Right atrium auricular region (tissue), 2 donors: ENCODE results near the gene GTSE1. TPM values are rescaled to one million over a fixed set of nuclear protein-coding genes. Genes with fewer than 3 reads are reported as not detected.

ENCODE experiments used
- DNase-seq: peaks from one replicate; pipeline ENCODE4 v3.0.0-alpha.2; 2019; ENCODE audit warnings: low spot score
- H3K27ac ChIP-seq, 2 donors: fragments of 200-600 bp; sonication (generic); 1 replicate in 1 of 2; 2 replicates in 1 of 2; pipeline ENCODE4 v1.5.1; 2016 to 2019
- H3K27me3 ChIP-seq, 2 donors: fragments of 200-600 bp; sonication (generic); one replicate each; pipeline versions ENCODE4 v1.5.1 to v1.6.0; 2017 to 2019
- H3K36me3 ChIP-seq: fragments of 200-600 bp; sonication (generic); one replicate; pipeline ENCODE4 v1.5.1; 2016
- H3K4me1 ChIP-seq, 2 donors: fragments of 200-600 bp; sonication (generic); one replicate each; pipeline versions ENCODE4 v1.5.1 to v1.6.0; 2017 to 2019
- H3K4me3 ChIP-seq, 2 donors: fragments of 200-600 bp; sonication (generic); 1 replicate in 1 of 2; 2 replicates in 1 of 2; pipeline ENCODE4 v1.5.1; 2017 to 2019; ENCODE audit warnings: mild to moderate bottlenecking in 1 of 2, moderate library complexity in 1 of 2
- H3K9me3 ChIP-seq, 2 donors: fragments of 200-600 bp; sonication (generic); one replicate each; pipeline ENCODE4 v1.5.1; 2019
- CTCF ChIP-seq, 2 donors: fragments of 200-600 bp; sonication (generic); IDR thresholded peaks; one replicate each; pipeline ENCODE4 v1.5.1; 2019; ENCODE audit warnings: antibody characterized with exemption in 2 of 2
- total RNA-seq, 2 donors: library from RNA; depleted of rRNA; stranded (reverse); fragments of >200 nt; gene quantifications; one replicate each; pipeline ENCODE4 v1.1.0, GENCODE V29; 2016

Gene GTSE1
- total RNA-seq, 2 donors from 2014 or later, result 0.16 to 0.63 TPM

- Histone ChIP-seq H3K36me3 (peaks cover 1% of the 10 kb centered on the region), H3K27me3 (no peaks in the 10 kb centered on the region), H3K9me3 (no peaks in the 10 kb centered on the region), H3K27ac (no peak overlapping the region), H3K4me3 (no peak overlapping the region), H3K4me1 (no peaks in the 10 kb centered on the region)
- no peak for DNase-seq
- TF ChIP-seq CTCF (IDR thresholded peaks at IDR 0.05), result no peak
Measured at GRCh38 chr22:46362203-46362933, 65.7 kb downstream of the GTSE1 start.

- no peaks in the 10 kb centered on the region for H3K4me1 ChIP-seq
- no peak overlapping the region for H3K27ac ChIP-seq
- TF ChIP-seq CTCF (IDR thresholded peaks at IDR 0.05), result no peak
- no peak for DNase-seq
- H3K4me3 ChIP-seq, result no peak overlapping the region
- H3K36me3 ChIP-seq, result no peaks in the 10 kb centered on the region
- H3K9me3 ChIP-seq, result no peaks in the 10 kb centered on the region
- no peaks in the 10 kb centered on the region for H3K27me3 ChIP-seq
Measured at GRCh38 chr22:46362934-46363515, 66.4 kb downstream of the GTSE1 start.

GRCh38 chr22:46363611-46364321 is 67.1 kb downstream of the GTSE1 start:
- Histone ChIP-seq H3K4me1 (no peaks in the 10 kb centered on the region), H3K27ac (no peak overlapping the region), H3K36me3 (no peaks in the 10 kb centered on the region), H3K9me3 (no peaks in the 10 kb centered on the region), H3K4me3 (no peak overlapping the region), H3K27me3 (no peaks in the 10 kb centered on the region)
- no peak for TF ChIP-seq CTCF (IDR thresholded peaks at IDR 0.05)
- DNase-seq, result no peak

GRCh38 chr22:46364341-46365165 is 67.9 kb downstream of the GTSE1 start:
- Histone ChIP-seq H3K4me1 (no peaks in the 10 kb centered on the region), H3K4me3 (no peak overlapping the region), H3K36me3 (no peaks in the 10 kb centered on the region), H3K27me3 (no peaks in the 10 kb centered on the region), H3K27ac (no peak overlapping the region), H3K9me3 (no peaks in the 10 kb centered on the region)
- no peak for TF ChIP-seq CTCF (IDR thresholded peaks at IDR 0.05)
- DNase-seq, result no peak

GRCh38 chr22:46365166-46365624 is 68.5 kb downstream of the GTSE1 start:
- TF ChIP-seq CTCF (IDR thresholded peaks at IDR 0.05), result no peak

More at GRCh38 chr22:46365166-46365624, 68.5 kb downstream of the GTSE1 start:
- Histone ChIP-seq H3K36me3 (no peaks in the 10 kb centered on the region), H3K9me3 (no peaks in the 10 kb centered on the region), H3K4me1 (no peaks in the 10 kb centered on the region), H3K27ac (no peak overlapping the region), H3K4me3 (no peak overlapping the region), H3K27me3 (no peaks in the 10 kb centered on the region)
- DNase-seq, result no peak
